ENCODE results near the gene MAD1L1.

Gene MAD1L1

DNA sequence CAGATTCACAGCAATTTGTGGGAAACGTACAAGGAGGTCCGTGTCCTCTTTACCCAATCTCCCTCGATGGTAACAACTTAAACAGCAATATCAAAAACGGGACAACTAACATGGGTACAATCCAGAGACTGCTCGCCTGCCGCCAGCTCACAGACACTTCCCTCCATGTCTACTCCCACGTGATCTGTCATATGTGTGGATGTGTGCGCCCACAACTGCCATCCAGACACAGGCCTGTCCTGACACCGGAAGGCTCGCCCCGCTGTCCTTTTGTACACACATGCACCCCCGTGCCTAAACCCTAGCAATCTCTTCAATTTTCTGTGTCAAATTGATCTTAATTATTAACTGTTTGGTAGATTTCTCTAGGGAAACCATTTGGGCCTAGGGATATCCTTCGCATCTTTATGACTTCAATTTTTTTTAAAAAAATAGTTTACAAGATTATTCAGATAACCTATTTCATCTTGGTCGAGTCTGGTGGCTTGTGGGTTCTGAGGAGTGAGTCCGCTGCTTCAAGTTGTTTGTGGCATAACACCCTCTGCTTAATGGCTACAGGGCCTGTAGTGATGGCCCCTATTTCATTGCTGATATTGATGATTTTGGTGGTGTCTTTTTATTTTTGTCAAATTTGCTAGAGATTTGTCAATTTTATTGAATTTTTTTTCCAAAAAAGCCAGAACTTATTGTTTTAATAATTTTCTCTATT, 260.6 kb downstream of the MAD1L1 start:
- TF ChIP-seq, protein P1, sequence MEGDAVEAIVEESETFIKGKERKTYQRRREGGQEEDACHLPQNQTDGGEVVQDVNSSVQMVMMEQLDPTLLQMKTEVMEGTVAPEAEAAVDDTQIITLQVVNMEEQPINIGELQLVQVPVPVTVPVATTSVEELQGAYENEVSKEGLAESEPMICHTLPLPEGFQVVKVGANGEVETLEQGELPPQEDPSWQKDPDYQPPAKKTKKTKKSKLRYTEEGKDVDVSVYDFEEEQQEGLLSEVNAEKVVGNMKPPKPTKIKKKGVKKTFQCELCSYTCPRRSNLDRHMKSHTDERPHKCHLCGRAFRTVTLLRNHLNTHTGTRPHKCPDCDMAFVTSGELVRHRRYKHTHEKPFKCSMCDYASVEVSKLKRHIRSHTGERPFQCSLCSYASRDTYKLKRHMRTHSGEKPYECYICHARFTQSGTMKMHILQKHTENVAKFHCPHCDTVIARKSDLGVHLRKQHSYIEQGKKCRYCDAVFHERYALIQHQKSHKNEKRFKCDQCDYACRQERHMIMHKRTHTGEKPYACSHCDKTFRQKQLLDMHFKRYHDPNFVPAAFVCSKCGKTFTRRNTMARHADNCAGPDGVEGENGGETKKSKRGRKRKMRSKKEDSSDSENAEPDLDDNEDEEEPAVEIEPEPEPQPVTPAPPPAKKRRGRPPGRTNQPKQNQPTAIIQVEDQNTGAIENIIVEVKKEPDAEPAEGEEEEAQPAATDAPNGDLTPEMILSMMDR (IDR thresholded peaks at IDR 0.05): no peak

DNA sequence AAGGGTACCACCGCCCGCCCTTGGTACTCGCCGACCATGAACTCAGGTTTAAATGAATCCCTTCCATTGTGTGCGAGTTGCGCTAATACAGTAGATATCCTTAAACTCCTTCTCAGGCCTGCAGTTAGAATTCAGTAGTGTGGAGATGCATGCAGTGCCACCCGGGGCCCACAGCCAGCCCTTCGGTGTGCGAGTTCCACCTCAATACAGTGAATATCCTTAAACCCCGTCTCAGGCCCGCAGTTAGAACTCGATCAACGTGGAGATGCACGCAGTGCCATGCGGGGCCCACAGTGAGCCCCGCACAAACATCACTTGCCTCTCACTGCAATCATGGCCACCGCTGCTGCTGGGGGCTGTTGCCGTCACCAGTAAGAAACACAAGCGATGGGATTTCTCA, 261.9 kb downstream of the MAD1L1 start:
- TF ChIP-seq, protein P1 (IDR thresholded peaks at IDR 0.05): no peak

DNA sequence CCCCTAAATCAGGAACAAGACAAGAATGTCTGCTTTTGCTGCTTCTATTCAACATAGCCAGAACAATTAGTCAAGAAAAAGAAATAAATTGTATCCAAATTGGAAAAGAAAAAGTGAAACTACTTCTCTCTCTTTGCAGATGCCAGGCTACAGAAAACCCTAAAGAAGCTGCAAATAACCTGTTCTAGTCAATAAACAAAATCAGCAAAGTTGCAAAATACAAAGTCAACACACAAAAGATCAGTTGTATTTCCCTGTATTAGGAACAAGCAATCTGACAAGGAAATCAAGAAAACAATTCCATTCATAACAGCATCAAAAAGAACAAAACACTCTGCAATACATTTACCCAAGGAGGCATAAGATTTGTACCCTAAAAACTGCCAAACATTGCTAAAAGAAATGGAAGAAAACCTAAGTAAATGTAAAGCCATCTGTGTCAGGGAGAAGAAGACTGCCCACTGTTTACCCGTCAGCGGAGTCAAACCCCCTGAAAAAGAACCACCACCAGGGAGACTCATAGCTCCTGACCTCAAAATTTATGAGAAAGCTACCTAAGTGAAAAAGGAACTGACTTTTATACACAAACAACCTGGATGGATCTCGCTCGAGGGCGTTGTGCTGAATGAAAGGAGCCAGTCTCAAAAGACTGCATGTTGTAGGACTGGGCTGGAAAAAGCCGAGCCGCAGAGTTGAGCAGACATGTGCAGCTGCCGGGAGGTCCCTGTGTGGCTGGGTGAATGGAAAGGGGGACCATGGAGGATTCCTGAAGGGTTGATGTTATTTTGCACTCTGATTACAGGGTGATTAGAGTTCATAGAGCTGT, 263.1 kb downstream of the MAD1L1 start:
- TF ChIP-seq, protein P1 (IDR thresholded peaks at IDR 0.05): no peak

DNA sequence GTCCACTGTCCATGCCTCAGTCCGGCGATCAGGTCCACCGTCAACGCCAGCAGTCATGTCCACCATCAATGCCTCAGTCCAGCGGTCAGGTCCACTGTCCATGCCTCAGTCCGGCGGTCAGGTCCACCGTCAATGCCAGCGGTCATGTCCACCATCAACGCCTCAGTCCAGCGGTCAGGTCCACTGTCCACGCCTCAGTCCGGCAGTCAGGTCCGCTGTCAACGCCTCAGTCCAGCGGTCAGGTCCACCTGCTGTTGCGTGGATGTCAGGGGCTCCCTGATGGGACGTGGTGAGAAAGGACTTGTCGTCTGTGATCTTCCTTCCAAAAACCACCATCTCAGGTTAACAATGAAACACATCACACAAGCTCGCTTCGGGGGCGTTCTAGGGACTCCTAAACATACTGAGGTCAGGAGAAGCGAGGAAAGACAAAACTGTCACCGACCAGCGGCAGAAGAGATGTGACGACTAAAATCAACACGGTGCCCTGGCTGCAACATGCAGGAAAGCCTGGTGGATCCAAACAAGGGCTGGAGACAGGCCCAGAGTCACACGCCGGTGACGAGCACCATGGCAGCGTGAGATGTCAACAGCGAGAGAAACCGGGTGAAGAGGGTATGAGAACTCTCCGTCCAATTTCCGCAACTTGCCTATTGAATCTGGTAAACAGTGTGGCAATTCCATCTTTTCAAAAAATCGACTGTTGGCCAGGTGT, 264.2 kb downstream of the MAD1L1 start:
- TF ChIP-seq, protein P1 (IDR thresholded peaks at IDR 0.05): no peak

DNA sequence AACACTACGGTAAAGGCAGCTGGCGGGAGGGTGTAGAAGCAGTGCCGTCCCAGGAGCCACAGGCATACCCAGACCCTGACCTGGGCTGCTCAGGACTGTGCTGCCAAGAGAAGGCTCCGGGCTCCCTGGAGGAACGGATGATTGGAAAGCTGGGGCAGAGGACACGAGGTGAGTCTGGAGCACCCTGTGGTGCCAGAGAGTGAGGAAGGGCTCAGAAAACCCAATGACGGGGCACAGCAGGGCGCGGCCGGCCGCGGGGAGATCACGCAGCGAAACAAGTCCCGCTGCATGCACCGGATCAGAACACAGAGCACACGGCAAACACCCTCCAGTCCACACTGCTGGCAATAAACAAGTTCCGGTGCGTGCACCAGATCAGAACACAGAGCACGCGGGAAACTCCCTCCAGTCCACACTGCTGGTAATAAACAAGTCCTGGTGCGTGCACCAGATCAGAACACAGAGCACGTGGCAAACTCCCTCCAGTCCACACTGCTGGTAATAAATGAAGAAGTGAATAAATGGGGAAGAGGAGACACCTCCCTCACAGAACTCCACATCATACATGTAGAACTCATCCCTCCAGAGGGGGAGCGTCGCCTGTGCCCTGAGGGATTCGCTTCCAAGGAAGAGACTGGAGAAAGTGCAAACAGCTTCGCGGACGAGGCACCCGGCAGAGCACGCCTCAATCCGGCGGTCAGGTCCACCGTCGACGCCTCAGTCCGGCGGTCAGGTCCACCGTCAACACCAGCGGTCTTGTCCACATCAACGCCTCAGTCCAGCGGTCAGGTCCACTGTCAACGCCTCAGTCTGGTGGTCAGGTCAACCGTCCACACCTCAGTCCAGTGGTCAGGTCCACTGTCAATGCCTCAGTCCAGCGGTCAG, 265.0 kb downstream of the MAD1L1 start:
- TF ChIP-seq, protein P1 (IDR thresholded peaks at IDR 0.05): no peak

DNA sequence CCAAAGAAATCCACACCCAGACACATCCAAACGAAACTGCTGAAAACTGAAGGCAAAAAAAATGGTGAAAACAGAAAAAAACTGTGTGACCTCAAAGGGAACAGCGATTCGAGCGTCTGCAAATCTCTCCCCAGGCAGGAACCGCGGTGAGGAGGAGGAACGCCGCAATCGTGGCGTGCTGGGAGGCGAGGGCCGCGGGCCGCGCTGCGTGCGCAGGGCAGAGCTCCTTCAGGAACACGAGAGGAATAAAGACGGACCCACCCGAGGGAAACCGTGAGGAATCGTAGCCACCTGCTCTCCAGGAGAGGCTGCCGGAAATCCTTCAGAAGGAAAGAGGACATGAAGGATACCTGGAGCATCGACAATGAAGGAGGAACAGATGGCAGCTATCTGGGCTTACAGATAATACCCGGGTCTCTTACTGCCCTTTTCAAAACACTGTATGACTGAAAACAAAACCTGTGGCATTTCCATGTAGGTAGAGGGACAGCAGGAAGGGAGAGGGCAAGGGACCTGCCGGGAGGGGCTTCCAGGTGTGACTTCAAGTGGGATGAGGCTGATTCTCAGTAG, 266.0 kb downstream of the MAD1L1 start:
- TF ChIP-seq, protein P1 (IDR thresholded peaks at IDR 0.05): no peak

Data from LNCAP (cell line).